MCF 10A (cell line): Measurements from ENCODE around the gene PHF11. TPM values are rescaled to one million over a fixed set of nuclear protein-coding genes. Genes with fewer than 3 reads are reported as not detected.

Experiments used
- BruUV-seq: library from RNA; stranded (reverse); fragments of 400-500 nt; replicated peaks from 2 replicates; lab custom pipeline; 2021; lab: Mats Ljungman, UMichigan
- CTCF ChIA-PET: fragments of 300-600 bp; sonication (Branson Sonifier 250); formaldehyde crosslinking; extraction: SDS; loops from one replicate; lab custom pipeline; 2021; ENCODE audit warnings: antibody characterized with exemption, inconsistent platforms; lab: Yijun Ruan, JAX
- POLR2A ChIA-PET: fragments of 300-600, 350-650 bp; sonication (Branson Sonifier 250); formaldehyde crosslinking; extraction: SDS; loops from one replicate; lab custom pipeline; 2020; ENCODE audit warnings: antibody characterized with exemption, inconsistent platforms; lab: Yijun Ruan, JAX
- DNase-seq: peaks from one replicate; pipeline ENCODE4 v3.0.0-alpha.2; 2018; ENCODE audit not compliant: unreplicated experiment
- H3K27ac Mint-ChIP-seq: one replicate; pipeline ENCODE4 v1.8.0; 2022; ENCODE audit warnings: mild to moderate bottlenecking, low read depth, mixed read lengths; ENCODE audit not compliant: unreplicated experiment
- H3K27me3 Mint-ChIP-seq: one replicate; pipeline ENCODE4 v1.8.0; 2022; ENCODE audit warnings: mixed read lengths; ENCODE audit not compliant: insufficient read depth, unreplicated experiment
- H3K36me3 Mint-ChIP-seq: one replicate; pipeline ENCODE4 v1.8.0; 2022; ENCODE audit warnings: mild to moderate bottlenecking, moderate library complexity, mixed read lengths; ENCODE audit not compliant: insufficient read depth, unreplicated experiment
- H3K4me1 Mint-ChIP-seq: one replicate; pipeline ENCODE4 v1.8.0; 2022; ENCODE audit warnings: mixed read lengths; ENCODE audit not compliant: insufficient read depth, unreplicated experiment
- H3K4me3 Mint-ChIP-seq: one replicate; pipeline ENCODE4 v1.8.0; 2022; ENCODE audit warnings: mild to moderate bottlenecking, moderate library complexity, mixed read lengths; ENCODE audit not compliant: unreplicated experiment
- H3K9me3 Mint-ChIP-seq: one replicate; pipeline ENCODE4 v1.8.0; 2022; ENCODE audit warnings: mixed read lengths; ENCODE audit not compliant: unreplicated experiment
- intact Hi-C: fragments of 100-400 bp; cut with micrococcal nuclease; formaldehyde crosslinking; loops from 2 replicates; pipeline ENCODE4 v1.14.1; 2022
- total RNA-seq: library from RNA; stranded (reverse); gene quantifications from 2 replicates; pipeline ENCODE4 v1.2.3, GENCODE V29; 2022
- TF ChIP-seq, protein P1 (sequence below): fragments of 200-600 bp; IDR thresholded peaks from one replicate; pipeline ENCODE4 v1.8.0; 2022; ENCODE audit warnings: antibody characterized with exemption, mild to moderate bottlenecking; ENCODE audit not compliant: unreplicated experiment

Gene PHF11
- total RNA-seq, 1 experiment from 2014 or later, result 17.9 TPM

DNA sequence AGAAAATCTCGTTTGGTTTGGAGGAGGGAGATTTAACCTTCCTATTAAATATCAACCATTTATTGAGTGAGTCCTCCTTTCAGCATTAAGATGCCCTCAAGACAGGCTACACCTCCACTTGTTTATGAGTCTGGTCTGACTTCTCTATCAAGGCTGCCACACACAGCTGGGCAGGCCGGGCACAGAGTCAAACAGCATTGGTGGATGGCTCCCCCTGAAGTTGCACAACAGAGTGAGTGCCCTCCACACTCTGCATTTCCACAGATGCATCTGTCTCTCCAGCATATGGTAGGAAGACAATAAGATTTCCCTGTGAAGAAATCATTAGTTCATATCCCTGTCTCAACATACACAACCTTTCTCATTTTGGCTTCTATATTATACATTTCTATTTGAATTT is 31.4 kb downstream of the PHF11 start:
- CTCF ChIA-PET, result no interaction called here
- TF ChIP-seq, protein P1, sequence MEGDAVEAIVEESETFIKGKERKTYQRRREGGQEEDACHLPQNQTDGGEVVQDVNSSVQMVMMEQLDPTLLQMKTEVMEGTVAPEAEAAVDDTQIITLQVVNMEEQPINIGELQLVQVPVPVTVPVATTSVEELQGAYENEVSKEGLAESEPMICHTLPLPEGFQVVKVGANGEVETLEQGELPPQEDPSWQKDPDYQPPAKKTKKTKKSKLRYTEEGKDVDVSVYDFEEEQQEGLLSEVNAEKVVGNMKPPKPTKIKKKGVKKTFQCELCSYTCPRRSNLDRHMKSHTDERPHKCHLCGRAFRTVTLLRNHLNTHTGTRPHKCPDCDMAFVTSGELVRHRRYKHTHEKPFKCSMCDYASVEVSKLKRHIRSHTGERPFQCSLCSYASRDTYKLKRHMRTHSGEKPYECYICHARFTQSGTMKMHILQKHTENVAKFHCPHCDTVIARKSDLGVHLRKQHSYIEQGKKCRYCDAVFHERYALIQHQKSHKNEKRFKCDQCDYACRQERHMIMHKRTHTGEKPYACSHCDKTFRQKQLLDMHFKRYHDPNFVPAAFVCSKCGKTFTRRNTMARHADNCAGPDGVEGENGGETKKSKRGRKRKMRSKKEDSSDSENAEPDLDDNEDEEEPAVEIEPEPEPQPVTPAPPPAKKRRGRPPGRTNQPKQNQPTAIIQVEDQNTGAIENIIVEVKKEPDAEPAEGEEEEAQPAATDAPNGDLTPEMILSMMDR, result no peak
- H3K9me3 Mint-ChIP-seq, result no peaks in the 10 kb centered on the region
- no peak overlapping the region for H3K27ac Mint-ChIP-seq
- POLR2A ChIA-PET, result no interaction called here
- H3K36me3 Mint-ChIP-seq, result peaks cover 31% of the 10 kb centered on the region
- H3K27me3 Mint-ChIP-seq, result no peaks in the 10 kb centered on the region
- H3K4me1 Mint-ChIP-seq, result no peaks in the 10 kb centered on the region
- no peak overlapping the region for H3K4me3 Mint-ChIP-seq
- no TSS peak for BruUV-seq
- DNase-seq, result peak; percentile 2
- intact Hi-C loops, result no loop called here

DNA sequence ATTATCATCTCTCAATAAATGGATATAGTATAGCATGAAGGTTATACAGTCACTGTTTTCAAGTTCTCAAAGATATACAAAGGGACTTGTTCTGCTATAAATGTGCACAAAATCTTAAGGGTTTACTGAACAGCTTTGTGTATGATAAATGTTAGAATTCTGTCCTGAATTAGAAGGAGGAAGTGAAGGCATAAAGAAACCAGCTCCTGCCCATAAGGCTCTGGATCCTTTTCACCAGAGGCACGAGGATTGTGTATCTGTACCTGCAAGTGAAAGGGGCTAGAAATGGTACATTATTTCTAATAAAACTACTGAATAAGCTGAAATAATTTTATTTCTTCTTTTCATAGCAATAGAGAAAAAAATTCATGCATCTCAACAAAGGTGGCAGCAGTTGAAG is 32.4 kb downstream of the PHF11 start:
- no peak overlapping the region for H3K4me3 Mint-ChIP-seq
- ChIA-PET CTCF (no interaction called here), POLR2A (interaction anchor here (1.0 kb wide), 1 partner anchor 197 kb away, joined by 4 read pairs; no protein-coding TSS in a partner anchor)
- no peaks in the 10 kb centered on the region for H3K9me3 Mint-ChIP-seq
- H3K27ac Mint-ChIP-seq, result no peak overlapping the region
- intact Hi-C loops, result no loop called here
- no peaks in the 10 kb centered on the region for H3K4me1 Mint-ChIP-seq
- H3K27me3 Mint-ChIP-seq, result no peaks in the 10 kb centered on the region
- no peak for DNase-seq
- peaks cover 31% of the 10 kb centered on the region for H3K36me3 Mint-ChIP-seq
- BruUV-seq, result no TSS peak
- TF ChIP-seq, protein P1, result no peak

DNA sequence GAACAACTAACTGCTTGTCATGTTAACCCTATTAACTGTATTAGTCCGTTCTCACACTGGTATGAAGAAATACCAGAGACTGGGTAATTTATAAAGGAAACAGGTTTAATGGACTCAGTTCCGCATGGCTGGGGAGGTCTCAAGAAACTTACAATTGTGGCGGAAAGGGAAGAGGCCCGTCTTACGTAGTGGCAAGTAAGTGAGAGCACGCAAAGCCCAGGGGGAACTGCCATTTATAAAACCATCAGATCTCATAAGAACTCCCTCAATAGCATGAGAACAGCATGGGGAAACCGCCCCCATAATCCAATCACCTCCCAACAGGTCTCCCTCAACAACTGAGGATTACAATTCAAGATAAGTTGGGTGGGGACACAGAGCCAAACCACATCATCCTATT is 34.7 kb downstream of the PHF11 start:
- no peak overlapping the region for H3K27ac Mint-ChIP-seq
- POLR2A ChIA-PET, result interaction anchor here (0.5 kb wide), 1 partner anchor 30 kb away, joined by 4 read pairs; no protein-coding TSS in a partner anchor
- no peaks in the 10 kb centered on the region for H3K9me3 Mint-ChIP-seq
- H3K27me3 Mint-ChIP-seq, result no peaks in the 10 kb centered on the region
- TF ChIP-seq, protein P1, result no peak
- CTCF ChIA-PET, result no interaction called here
- H3K36me3 Mint-ChIP-seq, result peaks cover 24% of the 10 kb centered on the region
- H3K4me1 Mint-ChIP-seq, result no peaks in the 10 kb centered on the region
- no peak for DNase-seq
- intact Hi-C loops, result no loop called here
- no TSS peak for BruUV-seq
- no peak overlapping the region for H3K4me3 Mint-ChIP-seq

DNA sequence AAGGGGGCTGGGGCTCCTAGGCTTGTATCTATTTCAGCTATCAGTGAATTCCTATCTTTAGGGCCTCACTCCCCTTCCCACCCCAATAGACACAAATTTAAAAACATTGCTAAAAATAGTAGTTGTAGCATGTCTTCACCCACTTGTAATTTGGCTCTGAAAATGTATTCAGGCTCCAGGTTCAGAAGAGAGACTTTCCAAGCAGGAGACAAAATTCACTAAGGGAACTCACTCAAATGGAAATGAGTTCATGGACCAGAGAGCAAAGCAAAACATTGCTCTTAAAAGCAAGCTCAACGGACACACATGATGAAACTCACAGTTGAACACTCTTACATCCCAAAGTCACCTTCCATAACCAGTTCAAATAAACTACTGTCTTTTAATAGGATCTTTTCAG is 36.8 kb downstream of the PHF11 start:
- no TSS peak for BruUV-seq

More for the DNA sequence above, 36.8 kb downstream of the PHF11 start:
- Mint-ChIP-seq H3K27me3 (no peaks in the 10 kb centered on the region), H3K9me3 (no peaks in the 10 kb centered on the region), H3K4me3 (no peak overlapping the region), H3K36me3 (peaks cover 33% of the 10 kb centered on the region), H3K27ac (no peak overlapping the region), H3K4me1 (no peaks in the 10 kb centered on the region)
- DNase-seq, result no peak
- intact Hi-C loops, result no loop called here
- CTCF ChIA-PET, result no interaction called here
- POLR2A ChIA-PET, result interaction anchor here (0.7 kb wide), 1 partner anchor 10 kb away, joined by 3 read pairs; no protein-coding TSS in a partner anchor
- TF ChIP-seq, protein P1, result no peak
